Measurements from ENCODE around the gene HS3ST3A1.

Gene HS3ST3A1

GRCh38 chr17:13575922-13576419 is 25.8 kb downstream of the HS3ST3A1 start:
- Histone ChIP-seq H3K4me3 (ENCODE audit: low read depth, low read length, poor library complexity, severe bottlenecking) (no peak overlapping the region), H3K9ac (ENCODE audit: low read length) (no peak overlapping the region), H3F3A (ENCODE audit: insufficient read depth, low read length) (no peaks in the 10 kb centered on the region), H3K79me2 (ENCODE audit: insufficient read depth, low read length) (no peaks in the 10 kb centered on the region), H3K36me3 (ENCODE audit: insufficient read depth, low read length) (no peaks in the 10 kb centered on the region), H3K27me3 (ENCODE audit: insufficient read depth, low read length) (0 out of 2 replicates have a peak, but pooled peaks cover 3% of the 10 kb centered on the region), H3K27ac (ENCODE audit: low read depth, low read length, poor library complexity, severe bottlenecking) (no peak overlapping the region), H3K4me1 (ENCODE audit: insufficient read depth, low read length, severe bottlenecking) (no peaks in the 10 kb centered on the region), H2AFZ (ENCODE audit: low read length) (no peak overlapping the region), H4K20me1 (ENCODE audit: insufficient read depth, low read length) (no peaks in the 10 kb centered on the region), H3K9me2 (ENCODE audit: low read depth, low read length) (no peaks in the 10 kb centered on the region), H3K9me3 (ENCODE audit: low read length) (no peaks in the 10 kb centered on the region), H3K4me2 (ENCODE audit: low read length) (no peak overlapping the region)
- TF ChIP-seq EZH2 (IDR thresholded peaks at IDR 0.05; ENCODE audit: borderline replicate concordance, low read length) (no peak), CTCF (IDR thresholded peaks at IDR 0.05; ENCODE audit: low read length) (no peak)

GRCh38 chr17:13575466-13575865 is 26.3 kb downstream of the HS3ST3A1 start:
- TF ChIP-seq CTCF (IDR thresholded peaks at IDR 0.05; ENCODE audit: low read length) (no peak), EZH2 (IDR thresholded peaks at IDR 0.05; ENCODE audit: borderline replicate concordance, low read length) (no peak)
- Histone ChIP-seq H3K4me2 (ENCODE audit: low read length) (no peak overlapping the region), H3K9me2 (ENCODE audit: low read depth, low read length) (no peaks in the 10 kb centered on the region), H3F3A (ENCODE audit: insufficient read depth, low read length) (no peaks in the 10 kb centered on the region), H3K4me3 (ENCODE audit: low read depth, low read length, poor library complexity, severe bottlenecking) (no peak overlapping the region), H2AFZ (ENCODE audit: low read length) (no peak overlapping the region), H3K27ac (ENCODE audit: low read depth, low read length, poor library complexity, severe bottlenecking) (no peak overlapping the region), H3K4me1 (ENCODE audit: insufficient read depth, low read length, severe bottlenecking) (no peaks in the 10 kb centered on the region), H4K20me1 (ENCODE audit: insufficient read depth, low read length) (no peaks in the 10 kb centered on the region), H3K36me3 (ENCODE audit: insufficient read depth, low read length) (no peaks in the 10 kb centered on the region), H3K79me2 (ENCODE audit: insufficient read depth, low read length) (no peaks in the 10 kb centered on the region), H3K9me3 (ENCODE audit: low read length) (no peaks in the 10 kb centered on the region), H3K27me3 (ENCODE audit: insufficient read depth, low read length) (0 out of 2 replicates have a peak, but pooled peaks cover 3% of the 10 kb centered on the region), H3K9ac (ENCODE audit: low read length) (no peak overlapping the region)

GRCh38 chr17:13572581-13572980 is 29.1 kb downstream of the HS3ST3A1 start:
- H3K9me2 ChIP-seq (ENCODE audit: low read depth, low read length), result no peaks in the 10 kb centered on the region
- no peak overlapping the region for H3K9ac ChIP-seq (ENCODE audit: low read length)
- H3K4me3 ChIP-seq (ENCODE audit: low read depth, low read length, poor library complexity, severe bottlenecking), result no peak overlapping the region
- H3K9me3 ChIP-seq (ENCODE audit: low read length), result no peaks in the 10 kb centered on the region
- 0 out of 2 replicates have a peak, but pooled peaks cover 3% of the 10 kb centered on the region for H3K27me3 ChIP-seq (ENCODE audit: insufficient read depth, low read length)
- H3K27ac ChIP-seq (ENCODE audit: low read depth, low read length, poor library complexity, severe bottlenecking), result no peak overlapping the region
- no peaks in the 10 kb centered on the region for H3K79me2 ChIP-seq (ENCODE audit: insufficient read depth, low read length)
- H4K20me1 ChIP-seq (ENCODE audit: insufficient read depth, low read length), result no peaks in the 10 kb centered on the region
- no peaks in the 10 kb centered on the region for H3F3A ChIP-seq (ENCODE audit: insufficient read depth, low read length)
- no peak overlapping the region for H2AFZ ChIP-seq (ENCODE audit: low read length)
- H3K36me3 ChIP-seq (ENCODE audit: insufficient read depth, low read length), result no peaks in the 10 kb centered on the region
- no peaks in the 10 kb centered on the region for H3K4me1 ChIP-seq (ENCODE audit: insufficient read depth, low read length, severe bottlenecking)
- no peak overlapping the region for H3K4me2 ChIP-seq (ENCODE audit: low read length)
- TF ChIP-seq CTCF (IDR thresholded peaks at IDR 0.05; ENCODE audit: low read length), result no peak
